SK-N-SH (cell line): Measurements from ENCODE around the gene SPEM1.

Source experiments
- CTCF ChIP-seq: fragments of 200-600 bp; sonication (generic); IDR thresholded peaks from 2 replicates; pipeline ENCODE4 v1.6.1; 2017; ENCODE audit warnings: antibody characterized with exemption, mild to moderate bottlenecking, moderate library complexity
- FOXM1 ChIP-seq: IDR thresholded peaks from 2 replicates; pipeline ENCODE4 v1.4.0; 2012; ENCODE audit warnings: low read depth, mild to moderate bottlenecking
- IRF3 ChIP-seq: fragments of 150-350 bp; IDR thresholded peaks from 2 replicates; pipeline ENCODE4 v1.6.1; 2016; ENCODE audit warnings: mild to moderate bottlenecking, low read depth, low read length
- MAX ChIP-seq: IDR thresholded peaks from 2 replicates; pipeline ENCODE4 v1.4.0; 2012; ENCODE audit warnings: low read depth
- NFIC ChIP-seq: IDR thresholded peaks from 2 replicates; pipeline ENCODE4 v1.4.0; 2012; ENCODE audit warnings: borderline replicate concordance
- PBX3 ChIP-seq: IDR thresholded peaks from 2 replicates; pipeline ENCODE4; 2012
- RCOR1 ChIP-seq: fragments of 150-350 bp; IDR thresholded peaks from 2 replicates; pipeline ENCODE4 v1.6.1; 2017; ENCODE audit warnings: antibody characterized with exemption, low read length

- TF ChIP-seq CTCF (no peak), IRF3 (no peak), NFIC (no peak), RCOR1 (no peak), PBX3 (no peak), FOXM1 (no peak), MAX (no peak)
Measured at GRCh38 chr17:7466318-7466638, 46.2 kb downstream of the SPEM1 start.
